Activated T-cell treated with anti-CD3 and anti-CD28 coated beads for 1 hour (primary cell): ENCODE results near the gene PRRT4.
A peak's percentile ranks its signal among the peaks of the same experiment; 100 is the strongest.

ENCODE experiments used
- DNase-seq: peaks from one replicate; pipeline ENCODE4 v3.0.0-alpha.2; 2020; ENCODE audit warnings: low read depth

The PRRT4 gene

GRCh38 chr7:128374041-128374440 is 12.6 kb upstream of the PRRT4 start:
- no peak for DNase-seq

GRCh38 chr7:128373606-128374005 is 12.1 kb upstream of the PRRT4 start:
- DNase-seq: no peak

GRCh38 chr7:128370491-128370890 is 9.0 kb upstream of the PRRT4 start:
- no peak for DNase-seq

GRCh38 chr7:128366986-128367385 is 5.5 kb upstream of the PRRT4 start:
- DNase-seq: no peak

- no peak for DNase-seq
Observed at GRCh38 chr7:128366300-128366699, 4.8 kb upstream of the PRRT4 start.

- no peak for DNase-seq
Observed at GRCh38 chr7:128365432-128365831, 3.9 kb upstream of the PRRT4 start.

GRCh38 chr7:128364166-128364870 is 2.8 kb upstream of the PRRT4 start:
- DNase-seq: no peak

- DNase-seq: no peak
Observed at GRCh38 chr7:128363261-128363721, 1.8 kb upstream of the PRRT4 start.

- no peak for DNase-seq
Observed at GRCh38 chr7:128362670-128363069, 1.2 kb upstream of the PRRT4 start.

GRCh38 chr7:128360359-128360678 is 1.2 kb downstream of the PRRT4 start:
- no peak for DNase-seq

GRCh38 chr7:128359939-128360338 is 1.6 kb downstream of the PRRT4 start:
- no peak for DNase-seq

- DNase-seq: no peak
Observed at GRCh38 chr7:128359336-128359735, 2.2 kb downstream of the PRRT4 start.

GRCh38 chr7:128358233-128358632 is 3.3 kb downstream of the PRRT4 start:
- DNase-seq: no peak

- no peak for DNase-seq
Observed at GRCh38 chr7:128357217-128357613, 4.3 kb downstream of the PRRT4 start.

GRCh38 chr7:128356546-128357216 is 4.8 kb downstream of the PRRT4 start:
- DNase-seq: no peak

- no peak for DNase-seq
Observed at GRCh38 chr7:128353610-128354009, 7.9 kb downstream of the PRRT4 start.

- DNase-seq: no peak
Observed at GRCh38 chr7:128353189-128353588, 8.3 kb downstream of the PRRT4 start.

- no peak for DNase-seq
Observed at GRCh38 chr7:128352636-128353035, 8.9 kb downstream of the PRRT4 start.

GRCh38 chr7:128352153-128352537 is 9.3 kb downstream of the PRRT4 start:
- DNase-seq: no peak

GRCh38 chr7:128351296-128352152 is 10.0 kb downstream of the PRRT4 start:
- no peak for DNase-seq

- no peak for DNase-seq
Observed at GRCh38 chr7:128350708-128351295, 10.7 kb downstream of the PRRT4 start.

GRCh38 chr7:128349466-128349825 is 12.0 kb downstream of the PRRT4 start:
- no peak for DNase-seq

- DNase-seq: peak; percentile 41
Observed at GRCh38 chr7:128347647-128348097, 13.8 kb downstream of the PRRT4 start.
